ENCODE results near the gene STRA6.
A peak's percentile ranks its signal among the peaks of the same experiment; 100 is the strongest.

The STRA6 gene

DNA sequence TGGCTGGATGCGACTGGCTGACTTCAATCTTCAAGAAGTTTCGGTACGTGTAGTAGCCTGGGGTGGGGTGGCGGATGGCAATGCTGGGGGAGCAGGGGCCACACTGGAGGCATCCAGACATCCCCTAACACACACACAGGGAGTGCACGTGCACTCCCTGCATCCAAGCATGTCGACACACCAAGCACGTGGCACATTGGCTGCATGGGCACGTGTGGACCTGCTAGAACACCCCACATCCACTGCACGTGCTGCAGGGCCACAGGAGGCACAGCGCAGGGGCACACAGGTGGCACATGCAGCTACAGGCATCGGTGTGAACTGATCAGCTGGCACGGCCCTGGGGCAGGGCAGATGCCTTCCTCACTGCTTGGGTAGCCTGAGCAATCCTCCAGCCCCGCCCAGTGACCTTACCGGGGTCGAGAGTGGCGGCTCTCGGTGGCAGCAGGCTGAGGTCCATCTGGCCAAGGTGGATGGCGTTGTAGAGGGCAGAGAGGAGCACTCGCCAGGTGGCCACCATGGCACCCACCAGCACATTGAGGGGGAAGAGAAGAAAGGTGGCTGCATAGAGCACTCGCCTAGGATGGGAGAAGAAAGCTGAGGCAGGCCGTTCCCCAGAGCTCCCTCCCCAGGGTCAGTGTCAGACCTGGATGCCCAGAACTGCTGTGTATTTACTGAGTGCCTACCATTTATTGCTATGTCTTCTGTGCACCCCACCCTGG, 21.5 kb downstream of the STRA6 start:
- no peak for DNase-seq (ENCODE audit: low spot score)

DNA sequence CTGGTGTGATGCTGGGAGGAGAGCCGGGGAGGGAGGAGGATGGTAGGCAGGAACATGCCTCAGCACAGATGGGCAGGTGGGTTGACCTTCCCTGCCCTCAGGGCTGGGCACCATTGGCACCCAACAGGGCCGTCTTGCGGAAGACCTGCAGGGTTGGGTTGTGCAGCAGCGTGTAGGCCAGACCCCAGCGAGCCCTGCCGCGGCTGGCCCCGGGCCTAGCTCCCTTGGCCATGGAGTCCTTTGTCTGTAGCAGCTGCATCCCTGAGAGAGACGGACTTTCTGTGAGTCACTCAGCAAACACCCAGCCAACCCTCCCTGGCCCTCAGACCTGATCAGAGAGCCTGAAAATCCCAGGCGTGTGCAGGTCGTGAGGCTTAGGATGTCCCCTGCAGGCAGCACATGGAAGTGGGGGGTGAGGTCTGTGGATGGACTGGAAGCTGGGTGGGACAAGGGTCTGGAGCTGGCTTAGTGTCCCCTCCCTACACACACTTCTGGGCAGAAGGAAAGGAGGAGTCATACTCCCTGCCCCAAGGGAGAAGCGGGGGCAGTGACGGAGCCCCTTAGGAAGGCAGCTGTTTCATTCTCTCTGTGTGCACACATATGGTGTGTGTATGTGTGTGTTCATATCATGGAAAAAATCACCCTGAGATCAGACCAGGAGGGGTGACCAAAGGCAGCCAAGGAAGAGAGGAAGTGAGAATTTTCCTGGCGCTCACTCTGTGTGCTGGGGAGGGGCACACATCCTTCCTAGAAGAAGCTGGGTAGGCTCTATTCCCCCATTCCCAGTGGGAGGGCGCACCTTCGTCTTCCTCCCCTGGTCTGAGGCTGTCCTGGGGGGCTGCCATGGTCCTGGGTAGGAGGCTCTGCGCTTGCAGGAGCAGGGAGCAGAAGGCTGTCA, 22.4 kb downstream of the STRA6 start:
- peak; percentile 50 for DNase-seq (ENCODE audit: low spot score)

DNA sequence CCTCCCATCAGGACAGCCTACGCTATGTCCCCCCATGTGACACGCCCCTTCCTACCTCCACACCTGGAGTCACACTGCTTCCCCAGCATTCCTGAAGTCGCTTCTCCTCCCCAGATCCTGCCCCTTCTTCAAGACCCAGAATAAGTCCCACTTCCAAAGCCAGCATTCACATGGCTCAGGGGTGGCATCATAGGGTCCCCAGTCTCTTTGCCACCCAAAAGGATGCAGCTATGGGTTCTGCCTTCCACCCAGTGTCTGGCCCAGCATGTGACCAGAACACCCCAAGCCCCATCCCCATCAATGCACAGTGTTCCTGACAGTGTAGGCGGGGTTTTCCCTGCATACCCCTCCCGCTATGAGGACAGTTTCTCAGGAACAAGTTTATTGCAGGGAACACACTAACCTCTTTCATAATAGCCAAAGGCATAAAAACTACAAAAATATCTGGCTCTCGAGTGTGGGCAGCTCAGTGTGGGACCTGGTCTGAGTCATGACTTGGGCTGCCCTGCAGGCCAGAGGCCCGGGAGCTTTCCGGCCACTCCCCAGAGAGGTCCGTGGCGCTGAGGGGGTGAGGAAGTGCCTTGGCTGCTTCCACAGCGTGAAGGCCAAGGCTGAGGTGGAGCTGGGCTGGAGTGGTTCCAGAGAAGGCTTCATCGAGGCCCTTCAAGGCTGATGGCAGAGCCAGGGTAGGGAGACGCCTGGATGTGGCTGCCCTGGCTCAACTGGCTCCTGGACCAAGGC, 23.3 kb downstream of the STRA6 start:
- DNase-seq (ENCODE audit: low spot score), result peak; percentile 92

DNA sequence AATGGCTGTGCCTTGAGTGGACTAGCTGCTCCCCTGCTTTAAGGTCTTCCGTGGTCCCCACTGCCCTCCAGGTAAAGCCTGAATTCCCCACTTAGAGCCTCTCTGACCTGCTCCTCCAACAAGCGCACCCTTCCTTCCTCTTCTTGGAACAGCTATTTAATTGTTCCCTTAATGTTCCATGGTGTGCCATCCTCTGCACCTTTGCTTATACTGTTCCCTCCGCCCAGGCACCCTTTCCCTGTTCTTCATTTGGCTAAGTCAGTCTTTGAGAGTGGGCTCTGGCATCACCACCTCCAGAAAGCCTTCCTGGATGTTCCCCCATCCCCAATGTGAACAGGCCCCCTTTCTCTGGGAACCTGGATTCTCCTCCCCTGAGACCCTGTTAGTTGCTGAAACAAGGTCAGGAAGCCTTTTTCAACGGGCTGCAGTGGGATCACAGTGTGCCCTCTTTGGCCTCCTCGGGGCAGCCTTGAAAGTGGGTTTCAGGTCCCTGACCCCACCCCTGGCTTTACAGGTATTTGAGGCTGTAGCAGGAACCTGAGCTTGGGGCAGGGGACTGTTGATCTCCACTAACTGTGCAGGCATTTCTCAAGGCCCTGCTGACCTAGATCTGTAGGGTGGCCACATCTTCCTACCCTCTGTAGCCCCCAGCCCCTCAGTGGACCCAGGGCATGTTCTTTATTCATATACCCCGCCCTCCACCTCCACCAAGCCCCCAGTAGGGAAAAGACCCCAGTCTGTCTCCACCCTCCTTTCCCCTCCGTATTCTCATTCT, 24.1 kb downstream of the STRA6 start:
- DNase-seq (ENCODE audit: low spot score), result no peak

- no peak for DNase-seq (ENCODE audit: low spot score)
Measured at GRCh38 chr15:74176262-74177214, 26.0 kb downstream of the STRA6 start.

DNA sequence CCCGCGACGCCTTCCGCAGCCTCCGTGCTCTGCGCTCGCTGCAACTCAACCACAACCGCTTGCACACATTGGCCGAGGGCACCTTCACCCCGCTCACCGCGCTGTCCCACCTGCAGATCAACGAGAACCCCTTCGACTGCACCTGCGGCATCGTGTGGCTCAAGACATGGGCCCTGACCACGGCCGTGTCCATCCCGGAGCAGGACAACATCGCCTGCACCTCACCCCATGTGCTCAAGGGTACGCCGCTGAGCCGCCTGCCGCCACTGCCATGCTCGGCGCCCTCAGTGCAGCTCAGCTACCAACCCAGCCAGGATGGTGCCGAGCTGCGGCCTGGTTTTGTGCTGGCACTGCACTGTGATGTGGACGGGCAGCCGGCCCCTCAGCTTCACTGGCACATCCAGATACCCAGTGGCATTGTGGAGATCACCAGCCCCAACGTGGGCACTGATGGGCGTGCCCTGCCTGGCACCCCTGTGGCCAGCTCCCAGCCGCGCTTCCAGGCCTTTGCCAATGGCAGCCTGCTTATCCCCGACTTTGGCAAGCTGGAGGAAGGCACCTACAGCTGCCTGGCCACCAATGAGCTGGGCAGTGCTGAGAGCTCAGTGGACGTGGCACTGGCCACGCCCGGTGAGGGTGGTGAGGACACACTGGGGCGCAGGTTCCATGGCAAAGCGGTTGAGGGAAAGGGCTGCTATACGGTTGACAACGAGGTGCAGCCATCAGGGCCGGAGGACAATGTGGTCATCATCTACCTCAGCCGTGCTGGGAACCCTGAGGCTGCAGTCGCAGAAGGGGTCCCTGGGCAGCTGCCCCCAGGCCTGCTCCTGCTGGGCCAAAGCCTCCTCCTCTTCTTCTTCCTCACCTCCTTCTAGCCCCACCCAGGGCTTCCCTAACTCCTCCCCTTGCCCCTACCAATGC, 27.1 kb downstream of the STRA6 start:
- DNase-seq (ENCODE audit: low spot score), result no peak

GRCh38 chr15:74174958-74175253, 27.7 kb downstream of the STRA6 start:
- no peak for DNase-seq (ENCODE audit: low spot score)

GRCh38 chr15:74174219-74174957, 28.2 kb downstream of the STRA6 start:
- no peak for DNase-seq (ENCODE audit: low spot score)

GRCh38 chr15:74173380-74174218, 29.0 kb downstream of the STRA6 start, which contains the start of gene ISLR:
Gene ISLR (plus strand): TSS chr15:74173710. CDS start chr15:74174859, 1,149 bp downstream.
- no peak for DNase-seq (ENCODE audit: low spot score)

DNA sequence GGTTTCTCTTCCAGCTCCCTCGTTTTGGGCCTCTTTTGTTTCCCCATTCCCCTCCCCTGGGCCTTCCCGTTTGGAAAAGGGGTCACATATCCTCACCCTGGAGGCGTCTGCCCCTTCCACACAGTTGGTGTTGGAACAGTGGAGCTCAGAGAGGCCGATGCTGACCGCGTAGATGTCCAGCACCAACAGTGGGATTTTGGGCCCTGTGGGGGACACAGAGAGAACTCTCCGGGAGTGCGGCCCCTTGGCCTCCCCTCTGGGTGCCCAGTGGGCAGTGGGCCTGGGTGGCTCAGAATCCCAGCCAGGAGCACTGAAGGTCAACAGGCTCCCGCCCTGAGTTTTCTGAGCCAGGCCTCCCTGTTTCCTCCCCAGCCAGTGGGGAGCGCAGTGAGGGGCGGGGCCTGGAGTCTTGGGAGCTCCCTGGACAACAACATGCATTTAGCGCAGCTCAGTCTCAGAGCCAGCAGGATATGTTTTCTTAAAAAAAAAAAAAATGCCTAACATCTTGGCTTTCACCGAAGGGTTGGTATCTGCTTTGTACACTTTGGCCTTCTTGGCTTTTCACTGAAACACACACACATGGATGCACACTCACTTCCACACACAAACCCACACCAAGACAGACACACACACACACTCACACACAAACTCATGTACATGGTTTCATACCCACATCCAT, 29.7 kb downstream of the STRA6 start:
- DNase-seq (ENCODE audit: low spot score), result no peak

DNA sequence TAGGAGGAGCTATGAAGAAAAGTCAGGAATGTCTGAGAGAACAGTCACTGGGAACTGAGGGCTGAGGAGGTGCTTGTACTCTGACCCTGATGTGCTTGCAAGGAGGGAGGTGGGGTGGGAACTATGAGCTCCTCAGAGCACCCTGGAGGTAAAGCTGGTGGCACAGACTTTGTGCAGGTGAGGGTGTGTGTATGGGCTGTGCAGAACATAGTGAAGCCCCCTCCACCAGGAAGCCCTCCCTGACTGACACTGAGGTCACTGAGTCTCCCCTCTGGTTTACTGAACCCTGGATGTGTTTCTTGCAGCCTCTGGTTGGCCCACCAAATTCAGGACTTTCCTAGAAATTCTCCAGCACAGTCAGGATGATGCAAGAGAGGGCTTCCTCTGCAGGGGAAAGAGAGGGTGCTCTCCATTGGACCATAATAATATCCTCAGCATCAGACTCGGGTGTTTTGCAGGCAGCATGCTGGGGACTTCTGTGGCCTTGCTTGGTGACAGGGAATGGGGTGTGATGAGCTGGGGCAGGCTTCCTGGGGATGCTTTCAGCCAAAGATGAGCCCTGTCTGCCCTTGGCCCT, 30.5 kb downstream of the STRA6 start:
- DNase-seq (ENCODE audit: low spot score), result no peak

DNA sequence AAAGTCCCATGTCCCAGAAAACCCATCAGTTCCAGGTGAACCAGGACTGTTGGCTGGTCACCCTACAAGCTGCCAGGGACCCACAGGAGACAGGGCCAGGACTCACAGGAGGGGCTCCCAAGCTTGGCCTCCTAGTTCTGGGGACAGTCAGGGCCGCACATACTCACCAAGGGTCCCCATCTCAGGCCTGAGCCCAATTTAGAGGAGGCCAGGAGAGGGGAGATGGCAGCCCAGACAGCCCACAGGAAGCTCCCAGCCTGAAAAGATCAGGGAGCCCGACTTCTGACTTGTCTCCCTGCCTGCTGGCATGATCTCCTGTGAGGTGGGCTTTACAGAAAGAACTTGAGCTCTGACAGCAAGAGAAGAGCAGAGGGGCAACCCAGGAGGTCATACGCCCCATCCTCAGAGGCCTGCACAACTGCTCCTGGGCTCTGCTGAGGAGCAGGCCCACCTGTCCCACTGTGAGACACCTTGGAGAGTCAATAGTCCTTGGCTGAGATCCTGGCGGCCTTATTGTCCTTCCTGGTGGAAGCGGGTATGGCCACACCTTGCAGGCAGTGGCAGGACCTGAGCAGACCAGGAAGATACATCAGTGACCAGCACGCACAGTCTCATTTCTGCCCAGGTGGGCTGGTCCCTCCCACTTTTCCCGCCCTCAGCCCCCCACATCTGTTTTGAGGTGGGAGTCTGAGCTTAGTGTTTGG, 31.6 kb downstream of the STRA6 start:
- DNase-seq (ENCODE audit: low spot score), result no peak

DNA sequence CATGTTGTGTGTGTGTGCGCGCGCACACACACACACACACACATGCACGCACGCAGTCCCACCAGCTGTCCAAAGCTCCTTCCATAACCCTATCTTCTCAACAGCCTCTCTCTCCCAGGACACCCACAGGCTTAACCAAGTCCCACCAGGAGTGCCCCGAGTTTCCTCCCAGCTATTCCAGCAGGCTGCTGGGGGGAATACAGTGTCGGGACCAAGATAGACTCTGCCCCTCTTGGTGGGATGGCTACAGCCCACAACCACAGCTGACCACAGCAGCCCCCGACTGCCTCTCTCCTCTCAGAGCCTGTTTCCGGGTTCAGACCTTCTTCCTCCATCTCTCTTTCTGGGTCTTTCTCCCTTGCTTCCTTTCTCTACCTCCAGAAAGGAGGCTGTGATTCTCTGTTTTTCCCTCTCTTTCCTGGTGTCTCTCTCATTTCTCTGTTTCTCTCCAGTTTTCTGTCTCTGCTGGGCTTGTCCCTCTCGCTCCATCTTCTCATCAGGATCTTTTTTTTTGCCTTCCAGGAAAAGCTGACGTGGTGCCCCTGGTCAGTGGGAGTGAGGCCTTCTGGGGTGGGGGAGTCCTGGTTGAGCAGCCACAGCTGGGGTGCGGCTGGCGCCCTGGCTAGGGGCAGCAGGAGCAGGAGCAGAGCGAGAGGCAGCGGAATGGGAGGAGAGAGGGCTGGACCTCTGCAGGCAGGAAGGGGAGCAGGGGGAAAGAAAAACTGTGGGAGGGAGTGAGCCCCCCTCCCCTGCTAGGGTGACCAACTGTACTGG, 32.3 kb downstream of the STRA6 start:
- no peak for DNase-seq (ENCODE audit: low spot score)

DNA sequence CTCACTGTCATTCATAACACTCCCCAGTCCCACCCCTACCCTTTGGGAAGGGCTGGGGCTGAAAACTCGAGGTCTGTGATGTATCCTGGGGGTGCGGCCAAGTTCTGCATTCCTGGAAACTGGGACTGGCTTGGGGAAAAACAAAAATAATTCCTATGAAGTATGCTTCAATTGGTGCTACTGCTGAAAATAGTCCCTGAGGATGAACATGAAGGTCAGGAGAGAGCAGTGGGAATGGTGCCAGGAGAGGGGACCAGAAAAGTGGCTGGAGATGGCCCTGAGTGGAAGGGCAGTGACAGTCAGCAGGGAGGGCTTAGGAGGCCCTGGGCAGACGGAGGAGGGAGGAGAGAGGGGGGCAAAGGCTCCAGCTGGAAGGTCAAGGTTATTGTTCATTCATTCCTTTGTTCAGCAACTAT, 33.9 kb downstream of the STRA6 start:
- DNase-seq (ENCODE audit: low spot score), result no peak

DNA sequence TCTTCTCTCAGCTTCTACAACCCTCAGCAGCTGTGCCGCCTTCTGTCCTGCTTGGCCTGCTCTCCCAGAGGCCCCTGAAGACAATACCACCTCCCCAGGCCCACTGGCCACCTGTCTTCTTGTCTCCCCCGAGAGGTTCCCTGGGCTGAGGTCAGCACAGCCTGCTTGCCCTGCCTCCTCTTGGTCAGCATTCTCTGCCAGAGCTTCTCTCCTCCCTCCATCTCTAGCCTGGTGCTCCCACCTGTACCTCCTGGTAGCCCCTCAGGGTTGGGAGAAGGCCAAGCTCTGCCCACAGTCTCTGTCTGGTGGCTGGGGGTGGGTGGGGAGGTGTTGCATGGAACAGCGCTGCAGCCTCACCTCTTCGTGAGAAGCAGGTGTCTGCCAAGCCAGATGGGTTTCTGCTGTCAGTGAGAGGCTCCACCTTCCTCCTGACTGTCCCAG, 34.7 kb downstream of the STRA6 start:
- DNase-seq (ENCODE audit: low spot score), result no peak

- DNase-seq (ENCODE audit: low spot score), result no peak
Measured at GRCh38 chr15:74165461-74165860, 37.1 kb downstream of the STRA6 start.
